SK-N-SH treated with all-trans-retinoic acid at 6 μM for 48 hours (cell line): ENCODE measurements around the gene RNASE7.
A peak's percentile ranks its signal among the peaks of the same experiment; 100 is the strongest.

Experiments used
- ATAC-seq: fragments of 200-7000 bp; cut with Tn5 transposase; 3 replicates; pipeline ENCODE4 v1.9.1; 2020; ENCODE audit warnings: mild to moderate bottlenecking, moderate library complexity
- ARNTL ChIP-seq: fragments of 450-650 bp; formaldehyde crosslinking; IDR thresholded peaks from 2 replicates; pipeline ENCODE4 v1.5.0; 2020; ENCODE audit warnings: low read depth, mild to moderate bottlenecking, moderate library complexity, borderline replicate concordance
- BACH2 ChIP-seq: fragments of 250-450 bp; sonication (Bioruptor Pico); IDR thresholded peaks from 2 replicates; pipeline ENCODE4 v1.9.0; 2021; ENCODE audit warnings: mild to moderate bottlenecking, borderline replicate concordance
- CREB5 ChIP-seq: fragments of 250-450 bp; sonication (Bioruptor Pico); IDR thresholded peaks from 2 replicates; pipeline ENCODE4 v1.5.1; 2020; ENCODE audit warnings: low read depth, mild to moderate bottlenecking, moderate library complexity
- CSDC2 ChIP-seq: fragments of 250-450 bp; sonication (Bioruptor Pico); IDR thresholded peaks from 2 replicates; pipeline ENCODE4 v1.5.0; 2020; ENCODE audit warnings: mild to moderate bottlenecking, moderate library complexity
- CSRNP3 ChIP-seq: fragments of 250-450 bp; sonication (Bioruptor Pico); IDR thresholded peaks from 2 replicates; pipeline ENCODE4 v1.5.1; 2021; ENCODE audit warnings: mild to moderate bottlenecking, moderate library complexity
- ESRRG ChIP-seq: fragments of 250-450 bp; sonication (Bioruptor Pico); IDR thresholded peaks from 2 replicates; pipeline ENCODE4 v1.6.1; 2021; ENCODE audit warnings: mild to moderate bottlenecking
- GLIS3 ChIP-seq: fragments of 250-450 bp; sonication (Bioruptor Pico); IDR thresholded peaks from 2 replicates; pipeline ENCODE4 v1.5.0; 2020; ENCODE audit warnings: mild to moderate bottlenecking, moderate library complexity
- OSR1 ChIP-seq: fragments of 250-450 bp; sonication (Bioruptor Pico); IDR thresholded peaks from 2 replicates; pipeline ENCODE4 v1.8.0; 2022; ENCODE audit warnings: moderate library complexity, mild to moderate bottlenecking, inconsistent platforms
- PATZ1 ChIP-seq: fragments of 250-450 bp; sonication (Bioruptor Pico); IDR thresholded peaks from 2 replicates; pipeline ENCODE4 v1.8.0; 2020; ENCODE audit warnings: mild to moderate bottlenecking, moderate library complexity, borderline replicate concordance
- POU6F1 ChIP-seq: fragments of 250-450 bp; sonication (Bioruptor Pico); IDR thresholded peaks from 2 replicates; pipeline ENCODE4 v1.8.0; 2021; ENCODE audit warnings: low read depth, mild to moderate bottlenecking, moderate library complexity, borderline replicate concordance
- PPARA ChIP-seq: fragments of 250-450 bp; sonication (Bioruptor Pico); IDR thresholded peaks from 2 replicates; pipeline ENCODE4 v1.5.0; 2020; ENCODE audit warnings: mild to moderate bottlenecking, borderline replicate concordance
- RARB ChIP-seq: fragments of 250-450 bp; sonication (Bioruptor Pico); IDR thresholded peaks from 2 replicates; pipeline ENCODE4 v1.8.0; 2021; ENCODE audit warnings: mild to moderate bottlenecking, moderate library complexity
- SNAI2 ChIP-seq: fragments of 250-450 bp; sonication (Bioruptor Pico); IDR thresholded peaks from 2 replicates; pipeline ENCODE4 v1.5.0; 2020; ENCODE audit warnings: mild to moderate bottlenecking, moderate library complexity
- TCF4 ChIP-seq: fragments of 250-450 bp; sonication (Bioruptor Pico); IDR thresholded peaks from 2 replicates; pipeline ENCODE4 v1.8.0; 2021; ENCODE audit warnings: mild to moderate bottlenecking, moderate library complexity, borderline replicate concordance
- TOX ChIP-seq: fragments of 250-450 bp; sonication (Bioruptor Pico); IDR thresholded peaks from 2 replicates; pipeline ENCODE4 v1.8.0; 2021; ENCODE audit warnings: mild to moderate bottlenecking, moderate library complexity, borderline replicate concordance
- TSHZ2 ChIP-seq: fragments of 250-450 bp; sonication (Bioruptor Pico); IDR thresholded peaks from 2 replicates; pipeline ENCODE4 v1.5.0; 2020; ENCODE audit warnings: mild to moderate bottlenecking, moderate library complexity
- ZC3H10 ChIP-seq: fragments of 250-450 bp; sonication (Bioruptor Pico); IDR thresholded peaks from 2 replicates; pipeline ENCODE4 v1.5.1; 2021; ENCODE audit warnings: mild to moderate bottlenecking, moderate library complexity
- ZFP3 ChIP-seq: fragments of 250-450 bp; sonication (Bioruptor Pico); IDR thresholded peaks from 2 replicates; pipeline ENCODE4 v1.5.0; 2020; ENCODE audit warnings: mild to moderate bottlenecking, moderate library complexity
- ZFP30 ChIP-seq: fragments of 450-650 bp; formaldehyde crosslinking; IDR thresholded peaks from 2 replicates; pipeline ENCODE4 v1.5.0; 2022; ENCODE audit warnings: mild to moderate bottlenecking, moderate library complexity
- ZNF565 ChIP-seq: fragments of 450-650 bp; formaldehyde crosslinking; conservative IDR thresholded peaks from 2 replicates; pipeline ENCODE4 v1.5.0; 2020; ENCODE audit warnings: low read depth, mild to moderate bottlenecking, moderate library complexity
- ZNF70 ChIP-seq: fragments of 450-650 bp; formaldehyde crosslinking; IDR thresholded peaks from 2 replicates; pipeline ENCODE4 v1.5.0; 2020; ENCODE audit warnings: mild to moderate bottlenecking, moderate library complexity
- ZNF8 ChIP-seq: fragments of 450-650 bp; formaldehyde crosslinking; IDR thresholded peaks from 2 replicates; pipeline ENCODE4 v1.5.0; 2020; ENCODE audit warnings: mild to moderate bottlenecking, moderate library complexity

Gene RNASE7

GRCh38 chr14:21063479-21063878 is 21.3 kb downstream of the RNASE7 start:
- TF ChIP-seq ZNF565 (CRISPR knock-in tag) (no peak), ZC3H10 (CRISPR knock-in tag) (no peak), ARNTL (no peak), PPARA (CRISPR knock-in tag) (no peak), ZFP3 (CRISPR knock-in tag) (no peak), TSHZ2 (CRISPR knock-in tag) (no peak), SNAI2 (no peak), ZFP30 (no peak), TCF4 (CRISPR knock-in tag) (no peak), GLIS3 (CRISPR knock-in tag) (no peak), CREB5 (no peak), ZNF8 (CRISPR knock-in tag) (no peak), CSRNP3 (no peak), BACH2 (CRISPR knock-in tag) (no peak), TOX (CRISPR knock-in tag) (no peak), ZNF70 (CRISPR knock-in tag) (no peak), RARB (CRISPR knock-in tag) (no peak), POU6F1 (no peak), ESRRG (no peak), PATZ1 (no peak)
- ATAC-seq: peak; percentile 83

GRCh38 chr14:21066882-21067502 is 24.8 kb downstream of the RNASE7 start:
- TF ChIP-seq CSRNP3: no peak
- TF ChIP-seq OSR1 (CRISPR knock-in tag): no peak
- TF ChIP-seq CSDC2 (CRISPR knock-in tag): no peak
- TF ChIP-seq PPARA (CRISPR knock-in tag): no peak
- ATAC-seq: no peak
